GM06990 (cell line): ENCODE measurements around the gene AVP.
"Not testable (repeated sequence)": the region's sequence is repeated elsewhere in the genome, so short reads cannot be mapped to it uniquely, and the experiment has no call there.

Source experiments
- DNase-seq: peaks from one replicate; pipeline ENCODE4 v3.0.0-alpha.2; 2011; ENCODE audit not compliant: insufficient read length; ENCODE audit errors: extremely low read depth
- H3K27me3 ChIP-seq: replicated peaks from 2 replicates; pipeline ENCODE4 v1.6.0; 2011; ENCODE audit warnings: low read length; ENCODE audit not compliant: control insufficient read depth, insufficient read depth
- H3K36me3 ChIP-seq: 2 replicates; pipeline ENCODE4 v1.5.1; 2011; ENCODE audit warnings: low read length; ENCODE audit not compliant: control insufficient read depth, insufficient read depth
- H3K4me3 ChIP-seq: replicated peaks from 2 replicates; pipeline ENCODE4 v1.5.1; 2011; ENCODE audit warnings: low read depth, mild to moderate bottlenecking, control low read depth, low read length
- CTCF ChIP-seq: IDR thresholded peaks from 2 replicates; pipeline ENCODE4 v1.5.1; 2011; ENCODE audit warnings: low read length, control low read depth, mild to moderate bottlenecking, inconsistent platforms; ENCODE audit not compliant: insufficient read depth, poor library complexity, severe bottlenecking

AVP gene

DNA sequence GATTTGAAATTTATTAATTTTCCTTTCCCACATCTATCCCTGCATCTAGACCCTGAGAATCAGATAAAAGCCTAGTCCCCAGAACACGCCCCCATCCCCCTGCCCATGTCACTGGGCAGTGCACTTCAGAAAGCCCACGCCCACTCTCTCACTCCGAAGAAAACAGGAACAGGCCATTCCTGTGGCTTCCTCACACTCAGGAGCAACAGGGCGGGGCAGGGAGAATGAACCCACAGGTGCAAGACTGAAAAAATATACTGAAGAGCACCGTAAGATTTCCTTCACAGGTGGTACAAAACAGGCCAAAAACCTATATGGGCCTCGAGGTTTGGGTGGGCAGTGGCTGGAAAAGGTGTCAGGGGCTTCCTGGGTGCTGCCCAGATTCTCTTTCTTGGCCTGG is 9.7 kb downstream of the AVP start:
- Histone ChIP-seq H3K27me3 (no peaks in the 10 kb centered on the region; the same call in 1 of the 2 replicates), H3K36me3 (no peaks in the 10 kb centered on the region), H3K4me3 (no peak overlapping the region)
- no peak for TF ChIP-seq CTCF
- no peak for DNase-seq

DNA sequence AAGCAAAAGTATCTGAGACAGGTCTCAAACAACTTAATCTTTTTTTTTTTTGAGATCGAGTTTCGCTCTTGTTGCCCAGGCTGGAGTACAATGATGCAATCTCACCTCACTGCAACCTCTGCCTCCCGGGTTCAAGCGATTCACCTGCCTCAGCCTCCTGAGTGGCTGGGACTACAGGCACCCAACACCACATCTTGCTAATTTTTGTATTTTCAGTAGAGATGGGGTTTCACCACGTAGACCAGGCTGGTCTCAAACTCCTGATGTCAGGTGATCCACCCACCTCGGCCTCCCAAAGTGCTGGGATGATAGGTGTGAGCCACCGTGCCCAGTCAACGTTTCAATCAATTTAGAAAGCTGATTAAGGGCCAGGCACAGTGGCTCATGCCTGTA is 11.3 kb downstream of the AVP start:
- H3K4me3 ChIP-seq, H3K36me3 ChIP-seq, H3K27me3 ChIP-seq, DNase-seq: not testable (repeated sequence)

GRCh38 chr20:3072530-3073250 is 11.8 kb downstream of the AVP start:
- H3K27me3 ChIP-seq: no peaks in the 10 kb centered on the region; the same call in 1 of the 2 replicates
- H3K36me3 ChIP-seq: no peaks in the 10 kb centered on the region
- no peak for TF ChIP-seq CTCF
- no peak overlapping the region for H3K4me3 ChIP-seq
- DNase-seq: no peak

GRCh38 chr20:3071610-3072529 is 12.7 kb downstream of the AVP start, which contains the start of gene OXT:
Gene OXT (plus strand): TSS chr20:3071620. CDS start chr20:3071656, 36 bp downstream.
- Histone ChIP-seq H3K36me3 (no peaks in the 10 kb centered on the region), H3K27me3 (no peaks in the 10 kb centered on the region; the same call in 1 of the 2 replicates), H3K4me3 (peak within 1 kb of the TSS; percentile 17)
- no peak for TF ChIP-seq CTCF
- no peak for DNase-seq

- no peak overlapping the region for H3K4me3 ChIP-seq
Observed at GRCh38 chr20:3071266-3071609, 13.3 kb downstream of the AVP start.

More at GRCh38 chr20:3071266-3071609, 13.3 kb downstream of the AVP start:
- TF ChIP-seq CTCF: no peak
- Histone ChIP-seq H3K27me3 (no peaks in the 10 kb centered on the region; the same call in 1 of the 2 replicates), H3K36me3 (no peaks in the 10 kb centered on the region)
- no peak for DNase-seq
